Neural crest cell (in vitro differentiated cells): ENCODE measurements around the gene MRPL22. TPM values are rescaled to one million over a fixed set of nuclear protein-coding genes. Genes with fewer than 3 reads are reported as not detected.
A peak's percentile ranks its signal among the peaks of the same experiment; 100 is the strongest.

Experiments used
- DNase-seq: peaks from one replicate; pipeline ENCODE4 v3.0.0; 2021; ENCODE audit warnings: low read depth, mixed read lengths, low spot score
- H3K27ac Mint-ChIP-seq: one replicate; pipeline ENCODE4 v1.8.0; 2021; ENCODE audit warnings: mild to moderate bottlenecking, mixed read lengths; ENCODE audit not compliant: unreplicated experiment
- H3K27me3 Mint-ChIP-seq: 2 replicates; pipeline ENCODE4 v1.8.0; 2021; ENCODE audit warnings: low read depth, mild to moderate bottlenecking, mixed read lengths
- H3K36me3 Mint-ChIP-seq: 2 replicates; pipeline ENCODE4 v1.8.0; 2021; ENCODE audit warnings: low read depth, mild to moderate bottlenecking, mixed read lengths
- H3K4me1 Mint-ChIP-seq: 2 replicates; pipeline ENCODE4 v1.8.0; 2021; ENCODE audit warnings: mixed read lengths
- H3K4me3 Mint-ChIP-seq: one replicate; pipeline ENCODE4 v1.8.0; 2021; ENCODE audit warnings: mild to moderate bottlenecking, mixed read lengths
- H3K9me3 Mint-ChIP-seq: 2 replicates; pipeline ENCODE4 v1.8.0; 2021; ENCODE audit warnings: mixed read lengths
- CTCF ChIP-seq: fragments of 200-600 bp; sonication (generic); conservative IDR thresholded peaks from 2 replicates; pipeline ENCODE4 v1.5.0; 2021; ENCODE audit warnings: antibody characterized with exemption, mild to moderate bottlenecking
- long read RNA-seq: library from polyadenylated mRNA; unstranded; transcript quantifications from one replicate; pipeline ENCODE4 v2.0.0, GENCODE V29; 2020
- total RNA-seq: library from RNA; stranded (reverse); gene quantifications from 2 replicates; pipeline ENCODE4 v1.2.1, GENCODE V29; 2021

MRPL22 gene
- 59.5 and 62.4 TPM in 2 replicates for total RNA-seq
- long read RNA-seq, transcript MRPL22-207 (7 exons, 3,176 nt): major isoform, 30 of 32 reads
- long read RNA-seq, partial matches to known transcripts: 0 of 32 reads
- long read RNA-seq, other reads (novel, unspliced or antisense): 0 of 32 reads

- H3K27me3 Mint-ChIP-seq: no peaks in the 10 kb centered on the region
- peak; percentile 93 for DNase-seq
- H3K36me3 Mint-ChIP-seq: no peaks in the 10 kb centered on the region
- H3K4me1 Mint-ChIP-seq: peaks cover 47% of the 10 kb centered on the region
- no peak for TF ChIP-seq CTCF
- H3K27ac Mint-ChIP-seq: peak within 1 kb of the TSS; percentile 98
- H3K4me3 Mint-ChIP-seq: peak within 1 kb of the TSS; percentile 98
- H3K9me3 Mint-ChIP-seq: no peaks in the 10 kb centered on the region
These were observed at the start of gene MRPL22 for GRCh38 chr5:154940772-154941620. Gene MRPL22 (plus strand): TSS chr5:154941073. CDS start chr5:154941111, 38 bp downstream.

DNA sequence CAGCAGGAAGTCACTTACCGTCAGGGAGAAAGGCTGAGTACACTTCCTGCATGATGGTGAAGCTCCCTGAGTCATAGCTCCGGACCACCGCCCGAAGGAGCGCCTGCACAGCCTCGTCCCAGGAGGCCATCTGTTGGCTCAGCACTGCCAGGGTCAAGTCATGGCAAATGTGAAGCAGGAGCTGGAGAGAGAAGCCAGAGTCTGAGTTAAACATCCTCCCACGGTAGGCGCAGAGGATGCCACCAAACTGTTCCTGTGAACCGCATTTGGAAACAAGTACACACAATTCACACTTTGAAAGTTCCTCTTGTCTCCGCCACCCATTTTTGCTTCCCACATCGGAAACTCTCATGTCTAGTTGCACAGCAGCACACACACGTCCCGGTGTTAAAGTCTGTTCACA lies 48.5 kb upstream of the MRPL22 start:
- no peak for TF ChIP-seq CTCF
- H3K27me3 Mint-ChIP-seq: no peaks in the 10 kb centered on the region
- peaks cover 24% of the 10 kb centered on the region for H3K36me3 Mint-ChIP-seq
- no peak for DNase-seq
- no peak overlapping the region for H3K27ac Mint-ChIP-seq
- H3K4me3 Mint-ChIP-seq: no peak overlapping the region
- H3K4me1 Mint-ChIP-seq: no peaks in the 10 kb centered on the region
- no peaks in the 10 kb centered on the region for H3K9me3 Mint-ChIP-seq

GRCh38 chr5:154893381-154893780 lies 47.5 kb upstream of the MRPL22 start:
- H3K36me3 Mint-ChIP-seq: peaks cover 16% of the 10 kb centered on the region
- no peaks in the 10 kb centered on the region for H3K27me3 Mint-ChIP-seq
- no peak for TF ChIP-seq CTCF
- no peak overlapping the region for H3K4me3 Mint-ChIP-seq
- H3K4me1 Mint-ChIP-seq: no peaks in the 10 kb centered on the region
- no peaks in the 10 kb centered on the region for H3K9me3 Mint-ChIP-seq
- DNase-seq: no peak
- H3K27ac Mint-ChIP-seq: no peak overlapping the region

DNA sequence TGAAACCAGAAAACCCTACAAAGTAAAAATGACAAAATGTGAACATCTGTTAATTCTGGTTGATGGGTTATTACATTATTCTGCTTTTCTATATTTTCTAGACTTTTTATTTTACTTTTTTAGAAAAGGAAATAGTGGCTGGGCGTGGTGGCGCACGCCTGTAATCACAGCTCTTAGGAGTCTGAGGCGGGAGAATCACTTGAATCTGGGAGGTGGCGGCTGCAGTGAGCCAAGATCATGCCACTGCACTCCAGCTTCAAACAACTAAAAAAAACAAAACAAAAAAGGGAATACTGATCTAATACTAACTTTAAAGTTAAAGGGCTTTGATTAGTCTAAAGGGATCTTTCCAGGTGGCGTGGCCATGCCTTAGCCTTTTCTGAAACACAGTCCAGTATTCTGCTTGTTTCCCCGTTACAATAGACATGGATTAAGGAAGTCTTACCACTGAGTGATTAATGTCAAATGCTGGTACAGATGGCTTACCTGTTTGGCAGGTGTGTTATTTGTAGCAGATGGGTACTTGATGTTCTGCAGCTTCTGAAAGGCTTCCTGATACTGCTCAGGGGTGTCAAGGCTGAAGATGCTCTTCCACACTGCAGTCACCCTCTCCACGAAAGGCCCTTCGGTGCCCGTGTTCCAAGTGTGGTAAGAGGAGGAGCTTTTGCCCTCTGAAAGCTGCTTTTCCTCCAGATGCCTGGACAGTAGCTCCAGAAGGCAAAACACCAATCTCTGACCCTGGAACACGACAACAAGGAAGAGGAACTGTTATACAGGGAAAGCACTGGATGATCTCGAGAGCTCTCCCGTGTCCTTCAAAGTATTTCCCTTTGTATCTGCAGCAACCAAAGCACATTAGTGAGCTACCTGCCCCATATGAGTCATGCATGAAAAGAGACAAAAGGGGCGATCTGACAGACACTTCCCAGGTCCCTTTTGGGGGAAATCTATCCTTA lies 45.0 kb upstream of the MRPL22 start:
- Mint-ChIP-seq H3K4me3 (no peak overlapping the region), H3K9me3 (no peaks in the 10 kb centered on the region), H3K27me3 (no peaks in the 10 kb centered on the region), H3K4me1 (no peaks in the 10 kb centered on the region), H3K36me3 (peaks cover 7% of the 10 kb centered on the region), H3K27ac (peak overlapping the region; percentile 27)
- no peak for TF ChIP-seq CTCF
- no peak for DNase-seq

DNA sequence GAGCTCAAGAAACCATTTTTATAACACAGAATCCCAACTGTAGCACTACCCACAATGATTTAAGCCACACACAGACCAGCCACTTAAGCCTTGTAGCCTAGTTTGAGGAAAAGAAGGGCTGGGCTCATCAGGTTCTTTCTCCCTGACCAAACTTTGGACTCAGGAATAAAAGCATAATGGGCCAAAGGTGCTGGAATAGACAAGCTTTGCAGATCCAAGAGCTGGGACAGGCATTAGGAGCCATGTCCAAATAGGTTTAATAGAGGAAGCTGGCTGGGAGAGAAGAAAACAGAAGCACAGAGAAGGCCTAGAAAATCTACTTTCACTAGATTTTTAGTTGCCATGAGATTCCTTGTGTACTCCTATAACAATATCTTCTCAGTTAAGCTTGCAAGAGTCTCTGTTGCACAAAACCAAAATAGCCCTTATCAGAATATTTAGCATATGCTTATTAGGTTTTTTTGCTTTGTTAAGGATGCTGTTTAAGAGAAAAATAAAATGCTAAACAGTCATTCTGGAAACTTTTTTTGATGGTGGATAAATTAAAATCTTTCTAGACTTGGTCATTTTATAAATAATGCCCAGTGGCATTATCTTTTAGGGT lies 44.2 kb upstream of the MRPL22 start:
- H3K27me3 Mint-ChIP-seq: no peaks in the 10 kb centered on the region
- H3K27ac Mint-ChIP-seq: no peak overlapping the region
- no peak for DNase-seq
- no peak for TF ChIP-seq CTCF
- no peaks in the 10 kb centered on the region for H3K9me3 Mint-ChIP-seq
- no peak overlapping the region for H3K4me3 Mint-ChIP-seq
- H3K36me3 Mint-ChIP-seq: peaks cover 7% of the 10 kb centered on the region
- no peaks in the 10 kb centered on the region for H3K4me1 Mint-ChIP-seq
